K562 (cell line): ENCODE results near the gene LPIN3. TPM values are rescaled to one million over a fixed set of nuclear protein-coding genes. Genes with fewer than 3 reads are reported as not detected.

Experiments
- EGR1 ChIP-seq: fragments of 450-650 bp; conservative IDR thresholded peaks from 2 replicates; pipeline ENCODE4 v1.6.1; 2017; ENCODE audit warnings: mild to moderate bottlenecking
- NKRF ChIP-seq: fragments of 450-650 bp; IDR thresholded peaks from 2 replicates; pipeline ENCODE4 v1.6.1; 2016; ENCODE audit warnings: borderline replicate concordance
- TOE1 ChIP-seq, 2 experiments: fragments of 450-650 bp in 1 of 2; sonication (generic) in 1 of 2; formaldehyde crosslinking in 1 of 2; IDR thresholded peaks; 2 replicates each; pipeline versions ENCODE4 v1.7.1 to v1.8.0; 2016 to 2022; ENCODE audit warnings: borderline replicate concordance in 2 of 2, mild to moderate bottlenecking in 2 of 2, antibody characterized with exemption in 1 of 2, inconsistent platforms in 1 of 2, low read depth in 1 of 2, missing genetic modification reagents in 1 of 2, moderate library complexity in 1 of 2
- polyA plus RNA-seq, 8 experiments: library from polyadenylated mRNA; depleted of rRNA in 4 of 8; stranded (reverse) in 5 of 8; unstranded in 3 of 8; fragments of >200 nt; fragmentation: Nextera tagmentation in 2 of 8; fragmentation: Illumina TruSeq in 1 of 8; extraction: Ambion mirVana in 2 of 8; extraction: Trizol in 1 of 8; gene quantifications; 2 replicates each; pipeline versions ENCODE4 v1.2.1 to v1.2.3, GENCODE V29; 2011 to 2014; ENCODE audit warnings: inconsistent platforms in 1 of 8, missing spikeins in 1 of 8
- total RNA-seq, 7 experiments: library from RNA; depleted of rRNA in 6 of 7; stranded (reverse); fragments of >200 nt in 6 of 7; fragmentation: Illumina TruSeq in 2 of 7; extraction: Trizol in 2 of 7; gene quantifications; 2 replicates each; pipeline versions ENCODE4 v1.2.1 to v1.2.3, GENCODE V29; 2011 to 2021; ENCODE audit warnings: low replicate concordance in 1 of 7
- TF ChIP-seq, protein P1 (sequence below): fragments of 450-650 bp; IDR thresholded peaks from 2 replicates; pipeline ENCODE4 v1.6.1; 2016; ENCODE audit warnings: mild to moderate bottlenecking, moderate library complexity
- TF ChIP-seq, protein P2 (sequence below): fragments of 450-650 bp; formaldehyde crosslinking; IDR thresholded peaks from 2 replicates; pipeline ENCODE4 v1.4.0; 2022; ENCODE audit warnings: missing genetic modification characterization

Gene LPIN3
- total and polyA plus RNA-seq, 9 of the 15 experiments (the other 6 are each of a cell fraction or from before 2014, with no cell fraction given): 2.2 to 10.4 (median 5.9) TPM

- TF ChIP-seq, protein P1, sequence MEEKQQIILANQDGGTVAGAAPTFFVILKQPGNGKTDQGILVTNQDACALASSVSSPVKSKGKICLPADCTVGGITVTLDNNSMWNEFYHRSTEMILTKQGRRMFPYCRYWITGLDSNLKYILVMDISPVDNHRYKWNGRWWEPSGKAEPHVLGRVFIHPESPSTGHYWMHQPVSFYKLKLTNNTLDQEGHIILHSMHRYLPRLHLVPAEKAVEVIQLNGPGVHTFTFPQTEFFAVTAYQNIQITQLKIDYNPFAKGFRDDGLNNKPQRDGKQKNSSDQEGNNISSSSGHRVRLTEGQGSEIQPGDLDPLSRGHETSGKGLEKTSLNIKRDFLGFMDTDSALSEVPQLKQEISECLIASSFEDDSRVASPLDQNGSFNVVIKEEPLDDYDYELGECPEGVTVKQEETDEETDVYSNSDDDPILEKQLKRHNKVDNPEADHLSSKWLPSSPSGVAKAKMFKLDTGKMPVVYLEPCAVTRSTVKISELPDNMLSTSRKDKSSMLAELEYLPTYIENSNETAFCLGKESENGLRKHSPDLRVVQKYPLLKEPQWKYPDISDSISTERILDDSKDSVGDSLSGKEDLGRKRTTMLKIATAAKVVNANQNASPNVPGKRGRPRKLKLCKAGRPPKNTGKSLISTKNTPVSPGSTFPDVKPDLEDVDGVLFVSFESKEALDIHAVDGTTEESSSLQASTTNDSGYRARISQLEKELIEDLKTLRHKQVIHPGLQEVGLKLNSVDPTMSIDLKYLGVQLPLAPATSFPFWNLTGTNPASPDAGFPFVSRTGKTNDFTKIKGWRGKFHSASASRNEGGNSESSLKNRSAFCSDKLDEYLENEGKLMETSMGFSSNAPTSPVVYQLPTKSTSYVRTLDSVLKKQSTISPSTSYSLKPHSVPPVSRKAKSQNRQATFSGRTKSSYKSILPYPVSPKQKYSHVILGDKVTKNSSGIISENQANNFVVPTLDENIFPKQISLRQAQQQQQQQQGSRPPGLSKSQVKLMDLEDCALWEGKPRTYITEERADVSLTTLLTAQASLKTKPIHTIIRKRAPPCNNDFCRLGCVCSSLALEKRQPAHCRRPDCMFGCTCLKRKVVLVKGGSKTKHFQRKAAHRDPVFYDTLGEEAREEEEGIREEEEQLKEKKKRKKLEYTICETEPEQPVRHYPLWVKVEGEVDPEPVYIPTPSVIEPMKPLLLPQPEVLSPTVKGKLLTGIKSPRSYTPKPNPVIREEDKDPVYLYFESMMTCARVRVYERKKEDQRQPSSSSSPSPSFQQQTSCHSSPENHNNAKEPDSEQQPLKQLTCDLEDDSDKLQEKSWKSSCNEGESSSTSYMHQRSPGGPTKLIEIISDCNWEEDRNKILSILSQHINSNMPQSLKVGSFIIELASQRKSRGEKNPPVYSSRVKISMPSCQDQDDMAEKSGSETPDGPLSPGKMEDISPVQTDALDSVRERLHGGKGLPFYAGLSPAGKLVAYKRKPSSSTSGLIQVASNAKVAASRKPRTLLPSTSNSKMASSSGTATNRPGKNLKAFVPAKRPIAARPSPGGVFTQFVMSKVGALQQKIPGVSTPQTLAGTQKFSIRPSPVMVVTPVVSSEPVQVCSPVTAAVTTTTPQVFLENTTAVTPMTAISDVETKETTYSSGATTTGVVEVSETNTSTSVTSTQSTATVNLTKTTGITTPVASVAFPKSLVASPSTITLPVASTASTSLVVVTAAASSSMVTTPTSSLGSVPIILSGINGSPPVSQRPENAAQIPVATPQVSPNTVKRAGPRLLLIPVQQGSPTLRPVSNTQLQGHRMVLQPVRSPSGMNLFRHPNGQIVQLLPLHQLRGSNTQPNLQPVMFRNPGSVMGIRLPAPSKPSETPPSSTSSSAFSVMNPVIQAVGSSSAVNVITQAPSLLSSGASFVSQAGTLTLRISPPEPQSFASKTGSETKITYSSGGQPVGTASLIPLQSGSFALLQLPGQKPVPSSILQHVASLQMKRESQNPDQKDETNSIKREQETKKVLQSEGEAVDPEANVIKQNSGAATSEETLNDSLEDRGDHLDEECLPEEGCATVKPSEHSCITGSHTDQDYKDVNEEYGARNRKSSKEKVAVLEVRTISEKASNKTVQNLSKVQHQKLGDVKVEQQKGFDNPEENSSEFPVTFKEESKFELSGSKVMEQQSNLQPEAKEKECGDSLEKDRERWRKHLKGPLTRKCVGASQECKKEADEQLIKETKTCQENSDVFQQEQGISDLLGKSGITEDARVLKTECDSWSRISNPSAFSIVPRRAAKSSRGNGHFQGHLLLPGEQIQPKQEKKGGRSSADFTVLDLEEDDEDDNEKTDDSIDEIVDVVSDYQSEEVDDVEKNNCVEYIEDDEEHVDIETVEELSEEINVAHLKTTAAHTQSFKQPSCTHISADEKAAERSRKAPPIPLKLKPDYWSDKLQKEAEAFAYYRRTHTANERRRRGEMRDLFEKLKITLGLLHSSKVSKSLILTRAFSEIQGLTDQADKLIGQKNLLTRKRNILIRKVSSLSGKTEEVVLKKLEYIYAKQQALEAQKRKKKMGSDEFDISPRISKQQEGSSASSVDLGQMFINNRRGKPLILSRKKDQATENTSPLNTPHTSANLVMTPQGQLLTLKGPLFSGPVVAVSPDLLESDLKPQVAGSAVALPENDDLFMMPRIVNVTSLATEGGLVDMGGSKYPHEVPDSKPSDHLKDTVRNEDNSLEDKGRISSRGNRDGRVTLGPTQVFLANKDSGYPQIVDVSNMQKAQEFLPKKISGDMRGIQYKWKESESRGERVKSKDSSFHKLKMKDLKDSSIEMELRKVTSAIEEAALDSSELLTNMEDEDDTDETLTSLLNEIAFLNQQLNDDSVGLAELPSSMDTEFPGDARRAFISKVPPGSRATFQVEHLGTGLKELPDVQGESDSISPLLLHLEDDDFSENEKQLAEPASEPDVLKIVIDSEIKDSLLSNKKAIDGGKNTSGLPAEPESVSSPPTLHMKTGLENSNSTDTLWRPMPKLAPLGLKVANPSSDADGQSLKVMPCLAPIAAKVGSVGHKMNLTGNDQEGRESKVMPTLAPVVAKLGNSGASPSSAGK: peak; percentile 55; the same call in 1 of the 2 replicates
- peak; percentile 87 for TF ChIP-seq NKRF
- TF ChIP-seq EGR1: peak; percentile 70
- TF ChIP-seq TOE1 (IDR thresholded peaks at IDR 0.05; ENCODE audit: borderline replicate concordance): peak; percentile 36; the same call in 1 of the 2 replicates
- TF ChIP-seq TOE1 (CRISPR knock-in tag; IDR thresholded peaks at IDR 0.05; ENCODE audit: borderline replicate concordance, low read depth): 0 out of 2 replicates have a peak, but pooled peaks have one; percentile 68
- TF ChIP-seq, protein P2, sequence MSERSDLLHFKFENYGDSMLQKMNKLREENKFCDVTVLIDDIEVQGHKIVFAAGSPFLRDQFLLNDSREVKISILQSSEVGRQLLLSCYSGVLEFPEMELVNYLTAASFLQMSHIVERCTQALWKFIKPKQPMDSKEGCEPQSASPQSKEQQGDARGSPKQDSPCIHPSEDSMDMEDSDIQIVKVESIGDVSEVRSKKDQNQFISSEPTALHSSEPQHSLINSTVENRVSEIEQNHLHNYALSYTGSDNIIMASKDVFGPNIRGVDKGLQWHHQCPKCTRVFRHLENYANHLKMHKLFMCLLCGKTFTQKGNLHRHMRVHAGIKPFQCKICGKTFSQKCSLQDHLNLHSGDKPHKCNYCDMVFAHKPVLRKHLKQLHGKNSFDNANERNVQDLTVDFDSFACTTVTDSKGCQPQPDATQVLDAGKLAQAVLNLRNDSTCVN (CRISPR knock-in tag): no peak
These were observed 23.7 kb upstream of the LPIN3 start (continued) for GRCh38 chr20:41316602-41317545.
